SK-N-SH (cell line): ENCODE data around the gene PPP1R14C. TPM values are rescaled to one million over a fixed set of nuclear protein-coding genes. Genes with fewer than 3 reads are reported as not detected.

ENCODE experiments used
- CTCF ChIA-PET: fragments of 300-600, 350-600 bp; formaldehyde crosslinking; extraction: SDS; loops from one replicate; lab custom pipeline; 2021; lab: Yijun Ruan, JAX
- POLR2A ChIA-PET: fragments of 350-600 bp; sonication (Branson Sonifier 250); formaldehyde crosslinking; extraction: SDS; loops from one replicate; lab custom pipeline; 2020; ENCODE audit warnings: antibody characterized with exemption, inconsistent platforms; lab: Yijun Ruan, JAX
- DNase-seq: peaks from one replicate; pipeline ENCODE4 v3.0.0; 2012
- H2AFZ ChIP-seq: fragments of 200-600 bp; sonication (generic); 2 replicates; pipeline ENCODE4 v1.8.1; 2016; ENCODE audit warnings: antibody characterized with exemption, mild to moderate bottlenecking, low read depth
- H3F3A ChIP-seq: fragments of 200-600 bp; sonication (generic); replicated peaks from 2 replicates; pipeline ENCODE3; 2016; ENCODE audit warnings: antibody characterized with exemption, mild to moderate bottlenecking; ENCODE audit not compliant: insufficient read depth
- H3K27ac ChIP-seq, 2 experiments: fragments of 200-500 bp in 1 of 2; fragments of 200-600 bp in 1 of 2; sonication (Bioruptor generic) in 1 of 2; sonication (generic), shearing (Covaris generic) in 1 of 2; 2 replicates each; pipeline versions ENCODE4 v1.5.1 to v1.6.1; 2014 to 2016; ENCODE audit warnings: low read depth in 2 of 2, inconsistent platforms in 1 of 2, low read length in 1 of 2, mild to moderate bottlenecking in 1 of 2, mixed read lengths in 1 of 2
- H3K27me3 ChIP-seq: fragments of 200-600 bp; sonication (generic), shearing (Covaris generic); 2 replicates; pipeline ENCODE4 v1.6.1; 2016; ENCODE audit warnings: mixed run types; ENCODE audit not compliant: insufficient read depth
- H3K36me3 ChIP-seq, 2 experiments: fragments of 200-500 bp in 1 of 2; fragments of 200-600 bp in 1 of 2; sonication (Bioruptor generic) in 1 of 2; sonication (generic) in 1 of 2; replicated peaks in 1 of 2; 2 replicates each; pipeline versions ENCODE3 to v1.5.1; 2014 to 2016; ENCODE audit warnings: low read length in 1 of 2, mild to moderate bottlenecking in 1 of 2; ENCODE audit not compliant: insufficient read depth in 2 of 2, control insufficient read depth in 1 of 2
- H3K4me1 ChIP-seq, 2 experiments: fragments of 200-500 bp in 1 of 2; fragments of 200-600 bp in 1 of 2; sonication (Bioruptor generic) in 1 of 2; sonication (generic), shearing (Covaris generic) in 1 of 2; 2 replicates each; pipeline versions ENCODE4 v1.5.1 to v1.6.1; 2014 to 2016; ENCODE audit warnings: low read depth in 1 of 2, low read length in 1 of 2, mixed run types in 1 of 2; ENCODE audit not compliant: insufficient read depth in 2 of 2, control insufficient read depth in 1 of 2
- H3K4me2 ChIP-seq: fragments of 200-600 bp; sonication (generic), shearing (Covaris generic); 2 replicates; pipeline ENCODE4 v1.6.1; 2017; ENCODE audit warnings: mixed run types
- H3K4me3 ChIP-seq, 2 experiments: fragments of 200-500 bp in 1 of 2; fragments of 200-600 bp in 1 of 2; sonication (Bioruptor generic) in 1 of 2; sonication (generic), shearing (Covaris generic) in 1 of 2; 2 replicates each; pipeline versions ENCODE4 v1.5.1 to v1.8.1; 2014 to 2016; ENCODE audit warnings: low read depth in 2 of 2, inconsistent platforms in 1 of 2, low read length in 1 of 2, mild to moderate bottlenecking in 1 of 2, mixed read lengths in 1 of 2, moderate library complexity in 1 of 2
- H3K79me2 ChIP-seq: fragments of 200-600 bp; sonication (generic); 2 replicates; pipeline ENCODE4 v1.8.1; 2017; ENCODE audit warnings: mild to moderate bottlenecking; ENCODE audit not compliant: insufficient read depth
- H3K9ac ChIP-seq: fragments of 200-600 bp; sonication (generic); 2 replicates; pipeline ENCODE4 v1.6.1; 2017; ENCODE audit warnings: mixed run types
- H3K9me2 ChIP-seq: fragments of 200-600 bp; sonication (generic); 2 replicates; pipeline ENCODE4 v1.6.1; 2017; ENCODE audit warnings: mixed run types
- H3K9me3 ChIP-seq: fragments of 200-600 bp; sonication (generic); 2 replicates; pipeline ENCODE4 v1.6.1; 2017; ENCODE audit warnings: mixed run types, mild to moderate bottlenecking, moderate library complexity
- H4K20me1 ChIP-seq: fragments of 200-600 bp; sonication (generic); 2 replicates; pipeline ENCODE4 v1.6.1; 2017; ENCODE audit warnings: mild to moderate bottlenecking, mixed run types; ENCODE audit not compliant: insufficient read depth
- ELF1 ChIP-seq: IDR thresholded peaks from 2 replicates; pipeline ENCODE4 v1.4.0; 2012
- EZH2phosphoT487 ChIP-seq: fragments of 200-600 bp; sonication (generic); IDR thresholded peaks from 2 replicates; pipeline ENCODE4 v1.6.1; 2017; ENCODE audit warnings: low read depth, mixed run types, mild to moderate bottlenecking, antibody characterized with exemption, moderate library complexity, borderline replicate concordance
- FOSL2 ChIP-seq: IDR thresholded peaks from 2 replicates; pipeline ENCODE4 v1.4.0; 2012; ENCODE audit warnings: low read depth, mild to moderate bottlenecking, moderate library complexity, borderline replicate concordance
- FOXJ3 ChIP-seq: sonication (generic); formaldehyde crosslinking; IDR thresholded peaks from 2 replicates; pipeline ENCODE4 v1.5.1; 2020; ENCODE audit warnings: mild to moderate bottlenecking, missing genetic modification reagents
- GABPA ChIP-seq: IDR thresholded peaks from 2 replicates; pipeline ENCODE4 v1.4.0; 2012; ENCODE audit warnings: low read depth, mild to moderate bottlenecking
- MXI1 ChIP-seq: IDR thresholded peaks from 2 replicates; pipeline ENCODE4 v1.6.1; 2012; ENCODE audit warnings: mild to moderate bottlenecking, low read depth, low read length, improper control_type of control experiment
- NFIC ChIP-seq: IDR thresholded peaks from 2 replicates; pipeline ENCODE4 v1.4.0; 2012; ENCODE audit warnings: borderline replicate concordance
- POLR2AphosphoS5 ChIP-seq: IDR thresholded peaks from 2 replicates; pipeline ENCODE4 v1.6.1; 2012; ENCODE audit warnings: low read depth, low read length
- RCOR1 ChIP-seq: fragments of 150-350 bp; IDR thresholded peaks from 2 replicates; pipeline ENCODE4 v1.6.1; 2017; ENCODE audit warnings: antibody characterized with exemption, low read length
- REST ChIP-seq: IDR thresholded peaks from 2 replicates; pipeline ENCODE4 v1.6.1; 2012; ENCODE audit warnings: mild to moderate bottlenecking, low read depth, low read length, moderate library complexity
- RFX5 ChIP-seq: IDR thresholded peaks from 2 replicates; pipeline ENCODE4 v1.6.1; 2012; ENCODE audit warnings: mild to moderate bottlenecking, improper control_type of control experiment, low read length
- TAF1 ChIP-seq: IDR thresholded peaks from 2 replicates; pipeline ENCODE4 v1.6.1; 2012; ENCODE audit warnings: low read depth, mild to moderate bottlenecking, low read length, moderate library complexity, borderline replicate concordance
- TCF12 ChIP-seq: IDR thresholded peaks from 2 replicates; pipeline ENCODE4 v1.4.0; 2012
- USF1 ChIP-seq: IDR thresholded peaks from 2 replicates; pipeline ENCODE4 v1.4.0; 2012; ENCODE audit warnings: low read depth, borderline replicate concordance
- USF2 ChIP-seq: fragments of 150-350 bp; IDR thresholded peaks from 2 replicates; pipeline ENCODE4 v1.6.1; 2017; ENCODE audit warnings: antibody characterized with exemption, low read length, low read depth, borderline replicate concordance
- WGBS: methylation state at CpG from one replicate; pipeline ENCODE4 v1.1.6; 2017; ENCODE audit warnings: low lambda C conversion rate; 5-methylcytosine and 5-hydroxymethylcytosine counted together
- polyA plus RNA-seq, 3 experiments: library from polyadenylated mRNA; depleted of rRNA; stranded (reverse); fragments of >200 nt; gene quantifications; 2 replicates each; pipeline ENCODE4 v1.2.3, GENCODE V29; 2012

Gene PPP1R14C
- polyA plus RNA-seq, 1 of the 3 experiments (the other 2 are of a cell fraction) = not detected

GRCh38 chr6:150266309-150266708, 123.5 kb downstream of the PPP1R14C start:
- DNase-seq = no peak
- Histone ChIP-seq H3K4me3 (no peak overlapping the region), H3K9me2 (no peaks in the 10 kb centered on the region), H3K27ac (no peak overlapping the region), H3K36me3 (no peaks in the 10 kb centered on the region), H4K20me1 (no peaks in the 10 kb centered on the region), H3K79me2 (no peaks in the 10 kb centered on the region), H3K9ac (no peak overlapping the region), H2AFZ (no peak overlapping the region), H3K4me2 (no peak overlapping the region), H3F3A (peaks cover 11% of the 10 kb centered on the region), H3K9me3 (no peaks in the 10 kb centered on the region), H3K27me3 (no peaks in the 10 kb centered on the region), H3K4me1 (no peaks in the 10 kb centered on the region)
- 0% methylated on average over 1 of the region's 1 CpG for WGBS
- CTCF ChIA-PET = no interaction called here
- POLR2A ChIA-PET = no interaction called here
- TF ChIP-seq USF2 (no peak), RCOR1 (no peak), NFIC (no peak), GABPA (no peak), TCF12 (no peak), TAF1 (no peak), MXI1 (no peak), REST (no peak), EZH2phosphoT487 (no peak), POLR2AphosphoS5 (no peak), FOXJ3 (no peak), USF1 (no peak), RFX5 (no peak), ELF1 (no peak), FOSL2 (no peak)
